GM19035 (cell line): ENCODE data around the gene MORN5.
A peak's percentile ranks its signal among the peaks of the same experiment; 100 is the strongest.

Experiments
- ATAC-seq: cut with Tn5 transposase; IDR thresholded peaks from one replicate; pipeline ENCODE4 v1.9.1; 2021; ENCODE audit not compliant: unreplicated experiment

Gene MORN5

DNA sequence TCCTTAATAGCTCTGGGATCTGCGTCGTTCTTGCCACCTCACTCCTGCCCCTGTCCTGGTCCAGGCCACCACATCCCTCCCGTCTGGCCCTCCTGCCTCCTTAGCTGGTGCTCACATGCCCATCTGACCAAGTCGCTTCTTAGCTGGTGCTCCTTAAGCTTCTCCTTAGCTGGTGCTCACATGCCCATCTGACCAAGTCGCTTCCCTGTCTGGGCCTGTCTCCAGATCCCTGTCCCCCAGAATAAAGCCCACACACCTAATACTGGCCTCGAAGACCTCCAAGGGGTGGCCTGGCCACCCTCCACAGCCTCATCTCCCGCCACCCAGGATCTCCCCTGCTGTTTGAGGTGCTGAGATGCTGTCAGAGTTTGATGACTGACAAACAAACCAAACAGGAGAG, 35.2 kb upstream of the MORN5 start:
- no peak for ATAC-seq

GRCh38 chr9:122125158-122125508, 34.6 kb upstream of the MORN5 start:
- ATAC-seq, result peak; percentile 64

DNA sequence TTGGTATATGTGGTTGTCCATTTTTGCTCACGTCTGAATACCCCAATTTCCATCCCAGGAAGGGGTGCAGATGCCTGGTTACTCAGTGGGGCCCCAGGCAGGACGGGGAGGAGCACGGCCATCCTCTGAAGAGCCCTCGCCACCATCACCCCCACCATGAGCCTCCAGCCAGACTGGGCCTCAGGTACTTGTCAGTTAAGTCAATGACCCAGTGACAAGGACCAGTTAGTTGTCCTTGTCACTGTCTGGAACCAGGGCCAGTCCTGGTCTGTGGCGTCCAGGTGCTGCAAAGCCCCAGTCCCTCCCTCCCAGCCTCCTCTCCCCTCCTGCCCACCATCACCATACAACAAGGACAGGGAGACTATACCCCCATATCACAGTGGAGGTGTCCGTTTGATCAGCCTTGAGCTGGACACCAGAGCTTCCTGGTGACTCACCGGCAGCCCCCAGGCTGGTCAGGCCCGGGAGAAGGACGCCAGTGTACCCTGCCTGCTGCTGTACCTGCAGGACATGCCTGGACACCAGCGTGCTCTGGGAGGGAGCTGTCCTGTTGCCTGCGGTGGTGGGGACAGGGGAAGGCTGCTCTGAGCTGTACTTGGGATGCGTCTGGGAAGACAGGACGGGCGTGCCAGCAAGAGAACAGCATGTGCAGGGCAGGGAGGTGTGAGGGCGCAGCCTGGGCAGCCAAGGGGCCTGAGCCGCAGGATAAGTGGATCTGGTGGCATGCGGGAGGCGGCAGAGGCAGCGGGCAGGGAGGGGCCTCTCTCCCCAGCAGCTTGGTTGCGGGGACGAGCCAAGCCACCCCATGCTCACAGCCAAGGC, 34.0 kb upstream of the MORN5 start:
- ATAC-seq, result no peak

DNA sequence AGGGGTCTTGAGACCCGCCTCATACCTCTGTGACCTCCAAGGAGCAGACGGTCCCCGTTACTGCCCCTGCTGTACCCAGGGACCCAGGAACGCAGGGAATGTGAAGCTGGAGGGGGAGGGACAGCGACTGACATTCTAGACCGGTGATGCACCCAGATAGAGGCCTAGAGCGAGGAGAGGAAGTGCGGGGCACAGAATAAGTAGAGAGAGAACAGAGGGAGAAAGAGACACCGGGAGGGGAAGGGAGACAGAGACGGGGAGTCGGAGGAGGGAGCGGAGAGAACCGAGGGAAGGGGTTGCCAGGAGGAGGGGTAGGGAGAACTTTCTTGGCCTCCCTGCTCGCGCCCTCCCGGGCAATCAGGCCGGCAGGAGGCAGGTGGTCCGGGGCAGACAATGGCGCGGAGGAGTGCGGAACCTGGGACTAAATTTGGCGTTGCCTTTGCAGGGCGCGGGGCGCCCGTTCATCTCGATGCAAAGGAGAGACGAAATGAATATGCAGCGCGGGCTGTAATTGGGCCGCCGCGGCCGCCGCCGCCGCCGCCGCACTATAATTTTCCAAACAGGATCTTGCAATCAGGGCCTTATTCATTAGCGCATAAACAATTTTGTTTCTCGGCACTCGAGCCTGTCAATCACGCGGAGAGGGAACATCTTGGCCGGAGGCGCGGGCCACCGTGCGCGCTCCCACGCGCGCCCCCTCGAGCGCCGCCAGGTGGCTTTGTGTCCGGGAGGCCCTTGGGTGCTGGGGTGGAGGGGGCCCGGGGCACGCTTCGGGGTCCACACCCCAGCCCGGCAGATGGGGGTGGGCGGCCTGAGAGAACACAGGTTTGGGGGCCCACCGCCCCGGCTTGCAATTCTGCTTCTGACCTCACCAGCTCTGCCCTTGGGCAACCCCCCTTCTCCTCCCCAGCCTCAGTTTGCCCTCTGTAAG, 33.1 kb upstream of the MORN5 start:
- no peak for ATAC-seq

- ATAC-seq, result no peak
Measured at GRCh38 chr9:122127396-122127798, 32.3 kb upstream of the MORN5 start.

DNA sequence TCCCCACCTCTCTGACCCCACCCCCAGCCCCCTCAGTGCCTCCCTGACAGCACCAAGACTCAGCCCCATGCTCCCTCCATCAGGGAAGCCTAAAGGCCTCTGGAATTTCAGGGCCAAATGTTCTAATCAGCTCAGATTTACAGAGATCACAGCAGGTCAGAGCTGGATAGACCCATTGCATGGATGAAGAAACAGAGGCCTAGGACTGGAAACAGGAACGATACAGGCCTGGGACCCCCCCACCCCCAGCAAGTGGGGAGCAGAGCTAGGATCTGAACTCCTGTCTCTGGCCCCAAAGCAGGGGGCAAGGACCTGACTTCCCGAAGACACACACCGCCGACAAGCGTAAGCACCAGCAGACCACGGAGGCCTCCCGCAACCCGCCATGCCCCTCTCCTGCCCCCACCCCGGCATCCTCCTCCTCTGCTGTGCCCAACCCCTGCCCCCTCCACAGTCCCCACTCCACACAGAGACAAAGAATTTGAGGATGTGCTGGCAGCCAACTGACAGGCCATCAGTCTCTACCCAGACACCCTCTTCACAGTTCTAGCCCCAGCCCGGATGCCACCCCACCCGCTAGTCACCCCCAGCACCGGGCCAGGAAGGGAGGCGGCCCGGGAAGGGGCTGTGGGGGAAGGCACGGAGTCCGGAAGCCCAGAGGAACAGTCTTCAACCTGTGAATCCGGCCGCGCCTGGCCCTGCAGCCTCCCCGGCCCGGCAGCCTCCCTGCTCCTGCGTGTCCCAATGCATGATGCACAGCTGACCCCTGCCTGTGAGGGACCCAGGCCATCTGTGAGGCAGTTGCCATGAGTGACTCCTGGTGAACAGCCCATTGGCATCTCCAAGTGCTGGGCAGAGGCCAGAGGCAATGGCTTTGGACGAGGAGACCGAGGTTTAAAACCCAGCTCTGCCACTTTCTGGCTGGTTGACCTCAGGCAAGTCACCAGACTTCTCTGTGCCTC, 31.4 kb upstream of the MORN5 start:
- ATAC-seq, result no peak

- ATAC-seq, result no peak
Measured at GRCh38 chr9:122128969-122129343, 30.8 kb upstream of the MORN5 start.

GRCh38 chr9:122129969-122130368, 29.7 kb upstream of the MORN5 start:
- ATAC-seq, result no peak

- no peak for ATAC-seq
Measured at GRCh38 chr9:122130837-122131236, 28.9 kb upstream of the MORN5 start.

GRCh38 chr9:122131401-122132001, 28.2 kb upstream of the MORN5 start:
- no peak for ATAC-seq

DNA sequence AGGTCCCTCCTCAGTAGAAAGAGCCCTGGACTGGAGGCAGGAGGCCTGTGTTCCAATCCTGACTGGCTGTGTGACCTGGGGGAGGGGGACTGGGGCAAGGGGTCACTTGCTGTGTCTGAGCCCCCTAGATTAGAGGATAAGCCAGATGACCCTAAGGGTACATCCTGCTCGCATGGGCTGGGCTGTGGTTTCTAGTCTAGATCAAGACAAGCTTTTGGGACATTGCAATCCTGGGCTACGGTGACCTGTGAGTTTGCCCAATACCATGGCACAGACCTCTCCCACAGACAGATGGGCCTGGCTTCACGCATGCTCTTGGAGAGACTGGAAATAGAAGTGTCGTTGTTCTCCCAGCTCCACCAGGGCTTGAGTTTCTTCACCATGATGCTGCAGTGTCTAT, 27.2 kb upstream of the MORN5 start:
- no peak for ATAC-seq

- ATAC-seq, result no peak
Measured at GRCh38 chr9:122133263-122133983, 26.3 kb upstream of the MORN5 start.

- no peak for ATAC-seq
Measured at GRCh38 chr9:122133984-122134535, 25.6 kb upstream of the MORN5 start.

- ATAC-seq, result no peak
Measured at GRCh38 chr9:122134822-122135528, 24.7 kb upstream of the MORN5 start.

DNA sequence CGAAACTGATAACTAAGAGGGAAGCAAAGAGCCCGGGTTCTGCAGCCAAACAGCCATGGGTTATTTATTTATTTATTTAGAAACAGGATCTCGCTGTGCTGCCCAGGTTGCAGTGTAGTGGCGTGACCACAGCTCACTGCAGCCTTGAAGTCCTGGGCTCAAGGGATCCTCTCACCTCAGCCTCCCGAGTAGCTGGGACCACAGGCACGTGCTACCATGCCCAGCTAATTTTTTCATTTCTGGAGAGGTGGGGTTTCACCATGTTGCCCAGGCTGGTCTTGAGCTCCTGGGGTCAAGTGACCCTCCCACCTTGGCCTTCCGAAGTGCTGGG, 24.2 kb upstream of the MORN5 start:
- ATAC-seq, result no peak

DNA sequence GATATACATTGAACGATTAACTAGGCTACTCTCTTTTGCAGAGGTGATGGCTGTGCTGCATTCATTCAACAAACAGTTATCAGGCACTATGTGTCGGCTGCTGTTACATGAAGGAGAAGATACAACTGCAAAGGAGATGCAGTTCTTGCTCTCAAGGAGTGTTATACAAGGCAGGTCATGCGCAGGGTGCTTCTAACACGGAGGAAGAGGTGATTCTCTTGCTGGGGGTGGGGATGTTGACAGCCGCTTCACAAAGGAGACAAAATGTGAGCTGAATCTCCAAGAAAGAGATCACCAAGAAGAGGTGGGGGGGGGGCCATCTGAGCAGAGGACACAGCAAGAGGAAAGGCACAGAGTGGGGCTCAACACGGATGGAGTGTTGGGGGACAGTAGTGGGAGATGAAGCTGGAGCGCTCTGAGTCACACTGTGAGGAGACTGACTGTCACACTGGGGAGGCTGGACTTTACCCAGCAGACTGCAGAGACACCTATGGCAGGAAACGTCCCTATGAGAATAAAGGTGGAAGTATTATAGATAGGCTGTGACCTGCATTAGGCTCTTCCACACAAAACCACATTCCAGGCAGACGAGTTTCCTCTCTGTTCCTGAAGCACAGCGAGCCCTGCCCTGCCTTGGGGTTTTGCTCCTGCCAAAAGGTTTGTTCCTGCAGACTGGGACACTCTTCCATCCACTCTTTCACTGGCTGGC, 21.0 kb upstream of the MORN5 start:
- ATAC-seq, result no peak

DNA sequence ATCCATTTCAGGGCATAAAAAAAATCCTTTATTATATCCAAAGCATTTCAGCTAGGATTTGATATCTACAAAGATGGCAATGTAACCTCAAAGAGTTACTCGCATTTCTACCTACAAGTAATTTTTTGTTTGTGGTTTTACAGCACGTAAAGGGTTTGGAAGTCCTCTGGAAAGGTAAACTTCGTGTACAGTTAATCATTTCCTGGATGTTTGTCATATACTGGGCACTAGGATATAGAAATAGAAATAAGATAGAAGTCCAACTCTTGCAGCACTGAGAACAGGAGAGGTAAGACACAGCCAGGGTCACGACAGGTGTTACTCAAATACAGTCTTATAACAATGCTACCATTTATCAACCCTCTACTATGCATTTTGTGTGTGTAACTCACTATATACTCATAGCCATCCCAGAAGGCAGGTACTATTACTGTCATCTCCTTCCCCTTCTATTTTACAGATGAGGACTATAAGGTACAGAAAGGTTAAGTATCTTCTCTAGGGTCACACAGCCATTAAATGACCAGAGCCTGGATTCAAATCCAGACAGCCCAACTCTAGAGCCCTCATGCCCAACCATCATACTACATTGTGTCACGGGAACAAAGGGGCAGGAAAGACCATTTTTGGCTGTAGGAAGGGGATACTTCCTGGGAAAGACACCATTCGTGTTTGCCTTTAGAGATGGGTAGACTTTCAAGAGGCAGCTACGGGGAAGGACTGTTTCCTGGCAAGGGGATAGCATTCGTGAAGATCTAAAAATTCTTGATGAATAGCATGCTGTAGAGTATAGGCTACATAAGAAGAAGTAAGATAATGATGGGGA, 19.1 kb upstream of the MORN5 start:
- ATAC-seq, result no peak

DNA sequence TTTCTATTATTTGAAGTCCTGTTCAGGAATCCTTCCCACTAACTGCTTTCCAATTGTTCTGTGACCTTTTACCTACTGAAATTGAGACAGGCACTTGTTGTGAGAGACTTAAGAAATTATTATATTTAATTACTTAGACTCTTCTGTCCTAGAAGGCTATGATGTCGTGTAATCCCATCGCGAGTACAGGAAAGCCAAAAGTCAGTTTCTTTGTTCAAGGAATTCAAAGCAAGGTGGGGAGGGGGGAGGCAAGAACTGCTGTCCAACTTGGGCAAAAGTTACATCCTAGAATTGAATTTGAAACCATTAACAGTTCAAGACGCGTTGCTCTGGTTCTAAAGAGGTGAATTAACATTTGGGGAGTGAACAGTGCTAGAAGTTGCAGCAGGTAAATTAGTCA, 18.0 kb upstream of the MORN5 start:
- no peak for ATAC-seq
